GM19467 (cell line): ENCODE results near the gene PLEKHG2.

Source experiments
- ATAC-seq: cut with Tn5 transposase; IDR thresholded peaks from one replicate; pipeline ENCODE4 v1.9.1; 2021; ENCODE audit warnings: mild to moderate bottlenecking, moderate library complexity; ENCODE audit not compliant: unreplicated experiment

Gene PLEKHG2

DNA sequence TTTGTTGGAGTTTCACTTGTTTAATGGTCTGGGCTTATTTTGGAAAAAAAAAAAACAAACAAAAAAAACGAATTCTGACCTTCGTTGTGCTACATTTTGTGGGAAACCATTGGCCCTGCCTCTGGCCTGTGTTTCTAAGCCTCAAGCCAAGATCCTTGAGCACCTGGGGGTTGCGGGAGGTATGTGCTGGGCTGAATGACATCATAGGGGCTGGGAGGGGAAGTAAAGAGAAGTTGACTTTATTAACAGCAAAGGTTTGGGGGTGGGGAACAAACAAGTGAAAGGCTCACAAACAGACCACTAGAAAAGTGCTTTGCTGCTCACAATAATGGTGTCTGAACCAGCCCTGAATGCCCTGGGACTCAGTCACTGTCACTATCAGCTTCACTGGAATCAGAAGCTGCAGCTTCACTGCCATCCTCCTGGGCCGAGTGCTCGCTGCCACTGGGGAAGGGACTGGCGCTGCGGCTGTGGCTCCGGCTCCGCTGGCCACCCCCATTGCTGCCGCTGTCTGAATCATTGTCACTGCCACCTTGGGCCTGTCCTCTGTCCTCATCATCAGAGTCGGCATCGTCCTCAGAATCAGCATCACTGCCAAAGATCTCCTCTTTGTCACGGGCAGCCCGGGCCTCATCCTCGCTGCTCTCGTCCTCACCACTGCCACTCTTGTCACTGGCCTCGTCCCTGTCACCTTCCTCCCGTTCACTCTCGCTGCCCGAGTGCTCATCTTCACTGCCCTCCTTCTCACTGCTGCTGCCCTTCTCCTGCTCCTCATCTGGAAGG lies 26.6 kb upstream of the PLEKHG2 start:
- ATAC-seq: no peak

DNA sequence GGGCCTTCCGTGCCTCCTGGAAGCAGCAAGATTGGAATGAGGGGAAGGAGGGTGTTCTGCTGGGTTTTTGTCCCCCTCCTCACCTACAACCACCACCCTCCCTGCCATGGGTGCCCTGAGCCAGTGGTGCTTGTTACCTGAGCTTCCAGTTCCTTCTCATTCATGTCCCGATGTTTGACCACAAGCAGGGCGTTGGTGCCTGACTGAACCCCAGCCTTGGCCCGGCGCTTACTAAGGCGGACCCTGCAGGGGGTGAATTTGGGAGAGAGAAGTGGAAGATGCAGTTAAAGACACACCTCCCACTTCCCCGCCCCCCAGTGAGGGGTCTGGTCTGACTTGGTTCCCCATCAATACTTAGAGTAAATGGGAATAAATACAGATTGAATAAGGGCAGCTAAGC lies 25.9 kb upstream of the PLEKHG2 start:
- ATAC-seq: no peak

DNA sequence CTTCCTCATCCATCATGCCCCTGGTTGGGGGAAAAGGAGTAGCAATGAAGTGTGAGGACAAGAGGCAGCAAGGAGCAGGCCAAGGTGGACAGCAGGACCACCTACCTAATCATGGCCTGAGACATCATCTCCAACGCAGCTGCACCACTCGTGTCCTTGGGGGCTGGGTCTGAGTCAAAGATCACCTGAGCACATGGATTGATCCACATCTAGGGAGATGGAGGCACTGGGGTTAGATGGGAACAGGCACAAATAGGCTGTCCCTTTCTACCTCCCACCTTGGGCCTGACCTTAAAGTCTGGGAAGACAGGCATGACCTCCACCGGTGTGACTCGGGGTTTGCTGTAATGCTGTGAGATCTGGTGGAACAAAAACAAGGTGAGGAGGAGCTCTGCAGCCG lies 23.8 kb upstream of the PLEKHG2 start:
- ATAC-seq: no peak

DNA sequence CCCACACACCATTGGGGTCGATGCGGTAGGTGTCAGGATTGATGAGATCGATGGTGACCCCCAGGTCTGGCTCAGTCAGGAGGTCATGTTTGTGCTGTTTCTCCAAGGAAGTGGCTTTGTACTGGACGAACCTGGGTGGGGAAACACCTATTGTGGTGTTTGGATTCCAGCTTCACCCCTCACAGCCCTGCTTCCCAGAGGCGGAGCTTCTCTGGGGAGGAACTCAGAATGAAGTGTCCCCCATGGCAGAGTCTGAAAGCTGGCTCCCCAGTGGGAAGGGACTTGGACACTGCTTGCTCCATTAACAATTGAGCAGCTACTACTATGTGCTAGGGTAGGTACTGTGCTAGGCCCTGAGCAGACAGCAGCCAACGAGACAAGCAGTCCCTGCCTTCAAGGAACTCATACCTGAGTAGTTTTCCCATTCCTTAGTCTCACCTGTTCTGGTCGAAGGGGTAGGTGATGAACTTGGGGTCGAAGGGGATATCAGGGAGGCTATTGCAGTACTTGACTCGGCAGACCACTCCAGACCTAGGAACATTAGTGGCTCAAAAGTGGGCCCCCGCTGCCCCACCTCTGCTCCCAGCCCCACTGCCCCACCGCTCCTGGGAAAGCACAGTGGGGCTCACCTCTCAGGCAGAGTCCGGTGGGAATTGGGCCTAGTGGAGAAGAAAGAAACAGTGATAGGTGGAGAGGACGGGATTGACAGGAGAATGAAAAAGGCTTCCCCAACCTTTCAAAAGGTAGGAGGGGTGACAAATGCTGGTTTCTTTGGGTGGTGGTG lies 22.6 kb upstream of the PLEKHG2 start:
- no peak for ATAC-seq

DNA sequence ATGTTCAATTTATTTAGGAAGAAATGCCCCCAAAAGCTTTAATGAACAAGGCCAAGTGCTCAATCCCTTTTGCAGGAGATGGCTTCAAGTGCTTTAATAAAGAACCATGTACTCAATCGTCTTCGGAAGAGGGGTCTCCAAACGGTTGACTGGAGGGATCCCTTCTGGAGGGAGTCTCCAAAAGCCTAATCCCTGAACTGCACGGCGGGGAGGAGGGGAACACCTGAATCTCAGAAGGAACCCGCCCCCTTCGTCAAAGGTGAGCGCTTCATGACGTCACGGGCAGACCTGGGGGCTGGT lies 22.1 kb upstream of the PLEKHG2 start:
- ATAC-seq: no peak

DNA sequence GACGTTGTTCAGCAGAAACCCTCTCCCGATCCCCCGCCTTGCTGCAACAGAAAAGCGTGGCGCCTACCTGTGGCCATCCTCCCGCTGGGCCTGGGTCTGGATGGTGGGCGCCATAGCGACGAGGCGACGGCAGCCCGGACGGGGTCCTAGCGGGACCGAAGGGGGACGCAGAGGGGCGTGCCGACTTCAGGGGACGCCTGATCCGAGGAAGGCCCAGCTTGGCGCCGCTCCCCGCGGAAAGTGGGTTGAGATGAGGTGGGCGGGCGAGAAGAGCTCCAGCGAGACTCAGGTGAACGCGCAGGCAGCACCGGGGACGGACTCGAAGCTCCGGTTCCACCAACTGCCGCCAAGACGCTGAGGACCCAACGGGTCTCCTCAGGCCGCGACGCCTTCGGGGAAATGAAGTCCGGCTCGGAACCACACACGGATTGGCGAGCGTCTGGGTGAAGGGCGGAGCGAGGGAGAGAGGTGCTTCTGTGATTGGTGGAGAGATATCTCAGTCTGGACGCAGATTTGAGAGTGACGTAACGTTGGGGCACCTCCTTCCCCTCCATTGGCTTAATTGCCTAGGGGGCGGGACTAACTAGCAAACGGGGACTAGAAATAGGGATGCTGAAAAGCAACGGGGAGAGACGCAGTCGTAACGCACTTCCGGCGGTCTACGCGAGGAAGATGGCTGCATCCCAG lies 21.6 kb upstream of the PLEKHG2 start, which contains the start of the genes MED29 and PAF1:
Gene MED29, plus strand, starts transcription at position 628 of the 687 bp plus-strand sequence. Its CDS starts 45 bp downstream, at position 673.
Gene PAF1, minus strand, starts transcription at position 356 of the 687 bp plus-strand sequence. Its CDS starts 242 bp downstream, at position 114.
- ATAC-seq: peak; percentile 85

DNA sequence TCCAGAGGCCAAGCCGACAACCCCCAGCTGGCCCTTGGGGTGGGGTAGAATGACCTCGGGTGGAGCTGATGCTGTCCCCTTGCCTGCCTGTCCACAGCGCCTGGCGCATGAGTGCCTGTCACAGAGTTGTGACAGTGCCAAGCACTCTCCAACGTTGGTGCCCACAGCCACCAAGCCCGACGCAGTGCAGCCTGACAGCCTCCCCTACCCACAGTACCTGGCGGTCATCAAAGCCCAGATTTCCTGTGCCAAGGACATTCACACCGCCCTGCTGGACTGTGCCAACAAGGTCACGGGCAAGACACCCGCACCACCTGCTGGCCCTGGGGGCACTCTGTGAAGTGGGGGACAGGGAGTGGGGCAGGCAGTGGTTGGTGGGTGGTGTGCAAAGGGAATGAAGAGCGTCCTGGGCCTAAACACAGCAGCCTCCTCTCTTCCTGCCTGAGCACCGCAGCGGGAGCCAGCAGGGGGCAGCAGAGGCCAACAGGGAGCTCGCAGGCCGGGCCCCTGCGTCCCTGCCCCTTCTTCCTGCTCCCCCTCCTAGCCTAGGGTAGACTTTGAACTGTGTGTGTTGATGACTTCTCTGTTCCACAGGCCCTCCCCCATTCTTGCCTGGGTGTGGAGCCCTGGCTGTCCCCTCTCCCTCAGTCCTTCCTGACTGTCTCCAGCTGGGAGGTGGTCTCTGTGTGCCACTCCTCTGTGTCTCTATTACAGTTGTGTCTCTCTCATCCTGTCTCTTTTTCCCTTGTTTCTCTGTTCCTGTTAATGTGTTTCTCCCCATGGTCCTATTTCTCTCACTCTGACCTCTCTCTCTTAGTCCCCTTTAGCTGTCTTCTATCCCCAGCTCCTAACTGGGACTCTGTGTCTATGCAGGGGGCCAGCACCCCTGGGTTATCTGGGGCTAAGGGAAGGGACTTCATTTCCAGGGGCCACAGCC lies 14.8 kb upstream of the PLEKHG2 start:
- ATAC-seq: no peak

DNA sequence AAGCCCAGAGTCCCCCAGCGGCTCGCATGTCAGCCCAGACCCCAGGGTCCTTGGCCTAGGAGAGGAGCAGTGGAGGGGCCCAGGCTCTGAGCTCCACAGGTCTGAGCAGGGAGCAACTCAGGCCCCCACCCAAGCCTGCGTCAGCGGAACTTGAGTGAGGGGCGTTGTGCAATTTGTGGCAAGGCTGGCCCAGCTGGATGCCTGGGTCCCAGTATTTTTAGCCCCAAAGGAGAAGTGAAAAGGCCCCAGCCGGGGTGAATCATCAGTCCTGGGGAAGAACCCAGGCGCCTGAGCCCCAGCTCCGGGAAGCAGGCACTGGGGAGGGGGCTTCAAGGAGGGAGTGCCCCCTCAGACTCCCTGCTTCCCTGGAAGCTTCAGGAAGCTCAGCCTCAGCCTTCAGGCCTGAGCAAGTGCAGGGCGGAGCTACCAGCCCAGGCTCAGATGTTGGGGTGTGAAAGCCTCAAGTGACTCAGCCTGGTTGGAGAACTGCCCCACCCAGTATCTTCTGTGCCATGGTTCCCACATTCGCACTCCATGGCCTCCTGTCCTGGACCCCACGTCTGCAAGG lies 14.1 kb upstream of the PLEKHG2 start:
- ATAC-seq: no peak

DNA sequence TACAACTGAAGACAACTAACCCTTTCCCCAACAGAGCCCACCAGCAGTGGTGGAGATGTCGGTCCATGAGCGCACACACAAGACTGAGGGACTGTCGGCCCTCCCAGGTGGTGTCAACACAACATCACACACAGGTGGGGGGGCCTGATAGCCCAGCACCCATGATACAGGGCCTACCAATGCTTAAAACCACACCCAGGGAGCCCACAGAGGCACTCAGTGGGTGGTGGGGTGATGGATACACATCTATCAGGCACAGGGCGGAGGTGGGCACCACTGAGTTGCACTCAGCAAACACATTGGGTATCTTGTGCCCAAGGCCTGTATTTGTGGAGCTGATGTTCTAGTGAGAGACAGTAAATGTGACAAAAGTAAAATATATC lies 12.8 kb upstream of the PLEKHG2 start:
- no peak for ATAC-seq

DNA sequence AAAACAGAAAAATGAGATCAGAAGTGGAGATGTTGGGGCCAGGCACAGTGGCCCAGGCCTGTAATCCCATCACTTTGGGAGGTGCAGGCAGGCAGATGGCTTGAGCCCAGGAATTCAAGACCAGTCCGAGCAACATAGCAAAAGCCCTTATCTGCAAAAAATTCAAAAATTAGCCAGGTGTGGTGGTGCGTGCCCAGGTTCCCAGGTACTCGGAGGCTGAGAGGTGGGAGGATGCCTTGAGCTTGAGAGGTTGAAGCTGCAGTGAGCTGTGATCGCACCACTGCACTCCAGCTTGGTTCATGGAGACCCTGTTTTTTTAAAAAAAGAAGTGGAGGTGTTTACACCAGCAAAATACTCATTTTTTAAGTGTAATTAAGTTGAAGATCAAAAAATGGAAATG lies 12.4 kb upstream of the PLEKHG2 start:
- no peak for ATAC-seq

DNA sequence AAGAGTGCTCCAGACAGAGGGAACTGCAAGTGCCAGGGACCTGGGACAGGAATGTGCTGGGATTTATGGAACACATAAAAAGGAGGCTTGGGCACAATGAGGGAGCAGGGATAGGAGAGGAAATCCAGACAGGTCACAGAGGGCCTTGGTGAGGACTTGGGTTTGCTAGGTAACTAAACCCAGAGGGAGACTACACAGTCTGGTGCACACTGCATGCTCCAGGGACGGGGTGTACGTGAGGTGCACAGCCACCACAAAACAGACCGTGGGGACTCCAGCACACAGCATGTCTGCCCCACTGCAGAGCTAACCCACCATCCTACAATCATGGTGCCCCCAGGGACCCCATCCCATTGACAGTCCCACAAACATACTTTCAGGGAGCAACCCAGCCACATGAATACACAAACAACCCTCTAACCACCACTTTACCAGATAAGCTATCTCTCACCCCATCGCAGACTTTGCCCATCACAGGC lies 11.4 kb upstream of the PLEKHG2 start:
- ATAC-seq: no peak

DNA sequence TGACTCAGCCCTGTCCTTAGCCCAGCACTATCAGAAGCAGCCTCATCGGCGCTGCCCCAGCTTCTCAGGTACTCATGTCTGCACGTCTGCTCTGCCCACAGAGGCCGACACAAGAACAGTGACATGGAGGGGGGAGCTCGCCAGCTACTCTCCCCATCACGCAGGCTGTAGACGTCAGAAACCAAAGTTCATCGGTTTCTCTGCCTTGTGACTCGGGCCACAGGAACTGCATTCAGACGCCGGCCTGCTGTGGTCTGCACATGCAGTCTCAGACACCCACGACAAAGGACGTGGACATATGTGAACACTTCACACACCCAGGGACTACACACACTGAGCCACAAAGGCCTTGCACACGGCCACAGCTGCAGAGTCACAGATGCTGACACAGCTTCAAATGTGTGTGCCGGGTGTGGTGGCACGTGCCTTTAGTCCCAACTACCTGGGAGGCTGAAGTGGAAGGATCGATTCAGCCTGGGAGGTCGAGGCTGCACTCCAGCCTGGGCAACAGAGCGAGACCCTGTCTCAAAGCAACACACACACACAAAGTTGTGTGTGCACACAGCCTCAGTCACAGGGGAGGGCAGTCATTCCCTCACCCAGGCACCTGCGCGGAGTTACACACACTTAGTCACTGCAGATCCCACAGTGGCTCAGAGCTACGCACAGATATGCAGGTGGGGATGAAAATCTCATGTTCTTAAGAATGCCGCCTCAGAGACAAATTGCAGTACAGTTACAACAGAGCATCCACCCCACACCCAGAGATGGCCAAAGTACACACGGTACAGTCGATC lies 10.7 kb upstream of the PLEKHG2 start:
- no peak for ATAC-seq

DNA sequence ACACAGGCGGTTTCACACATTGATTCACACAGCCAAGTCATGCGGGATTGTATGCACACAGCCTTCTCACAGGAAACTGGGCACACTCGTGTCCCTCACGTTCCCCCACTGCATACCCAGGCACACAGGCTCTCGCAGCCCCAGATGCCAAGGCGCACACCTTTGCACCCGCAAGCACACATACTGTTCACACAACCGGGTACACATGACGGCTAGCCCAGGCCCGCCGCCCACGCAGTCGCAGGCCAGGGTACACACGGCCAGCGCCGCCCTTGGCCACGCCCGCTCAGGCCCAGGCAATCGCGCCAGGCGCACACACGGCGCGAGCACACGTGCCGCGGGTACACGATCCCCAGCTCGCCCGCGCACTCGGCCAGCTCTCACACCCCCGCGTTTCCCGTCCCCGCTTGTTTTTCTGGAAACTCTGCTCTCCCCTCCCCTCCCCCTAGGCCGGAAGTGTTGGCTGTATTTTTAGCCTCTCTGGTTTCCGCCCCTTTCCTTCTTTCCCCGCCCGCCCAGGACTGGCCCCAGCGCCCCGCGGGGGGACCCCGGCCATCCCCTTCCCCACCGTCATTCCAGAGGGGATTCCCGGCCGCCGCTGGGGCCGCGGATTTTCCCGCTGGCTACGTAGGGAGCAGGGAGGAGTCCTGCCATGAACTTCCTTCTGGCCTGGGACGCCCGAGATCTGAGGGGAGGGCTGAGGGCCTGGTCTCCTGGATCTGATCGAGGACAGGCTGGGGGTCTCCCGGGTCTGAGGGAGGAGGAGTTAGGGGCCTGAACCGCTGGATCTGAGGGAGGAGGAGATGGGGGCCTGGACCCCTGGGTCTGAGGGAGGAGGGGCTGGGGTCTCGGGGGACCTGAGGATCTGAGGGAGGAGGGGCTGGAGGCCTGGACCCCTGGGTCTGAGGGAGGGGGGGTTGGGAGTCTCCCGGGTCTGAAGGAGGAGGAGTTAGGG lies 9.8 kb upstream of the PLEKHG2 start:
- ATAC-seq: peak; percentile 24

DNA sequence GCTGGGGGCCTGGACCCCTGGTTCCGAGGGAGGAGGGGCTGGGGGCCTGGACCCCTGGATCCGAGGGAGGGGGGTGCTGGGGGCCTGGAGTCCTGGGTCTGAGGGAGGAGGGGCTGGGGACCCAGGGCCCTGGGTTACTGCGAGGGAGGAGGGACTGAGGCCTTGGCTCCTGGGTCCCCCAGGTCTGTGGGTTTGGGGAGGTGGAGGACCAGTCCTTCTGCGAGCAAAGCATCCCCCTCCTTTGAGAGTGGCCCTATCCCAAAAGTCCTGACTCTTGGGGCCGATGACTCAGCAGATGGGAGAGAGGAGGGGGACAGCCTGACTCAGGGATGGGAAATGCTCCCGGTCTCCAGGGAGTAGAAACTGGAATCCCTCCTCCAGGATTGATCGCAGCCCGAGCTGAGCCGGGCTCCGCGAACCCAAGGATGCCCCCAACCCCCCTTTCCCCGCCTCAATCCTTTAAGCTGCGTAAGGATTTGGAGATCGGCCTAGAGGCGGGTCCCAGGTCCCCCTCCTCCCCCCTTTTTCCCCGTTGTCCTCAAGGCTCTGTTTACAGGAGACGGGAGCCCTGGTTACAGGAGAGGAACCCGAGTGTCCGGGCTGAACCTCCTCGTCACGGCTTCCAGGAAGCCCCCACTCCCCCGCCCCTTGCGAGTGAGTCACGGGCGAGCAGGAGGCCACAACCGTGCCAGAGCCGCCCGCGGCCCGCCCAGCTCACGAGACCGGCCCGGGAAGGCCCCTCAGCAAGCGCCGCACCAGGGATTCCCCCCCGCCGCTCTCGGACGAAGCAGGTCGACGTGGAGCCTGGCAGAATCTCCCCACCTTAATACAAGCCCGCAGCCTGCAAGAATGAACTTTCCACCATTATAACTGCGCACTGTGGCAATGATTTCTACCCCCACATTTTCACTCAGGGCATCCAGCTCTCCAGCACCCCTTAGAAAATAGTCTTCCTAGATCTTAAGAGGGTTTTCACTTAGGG lies 8.8 kb upstream of the PLEKHG2 start:
- ATAC-seq: peak; percentile 25

DNA sequence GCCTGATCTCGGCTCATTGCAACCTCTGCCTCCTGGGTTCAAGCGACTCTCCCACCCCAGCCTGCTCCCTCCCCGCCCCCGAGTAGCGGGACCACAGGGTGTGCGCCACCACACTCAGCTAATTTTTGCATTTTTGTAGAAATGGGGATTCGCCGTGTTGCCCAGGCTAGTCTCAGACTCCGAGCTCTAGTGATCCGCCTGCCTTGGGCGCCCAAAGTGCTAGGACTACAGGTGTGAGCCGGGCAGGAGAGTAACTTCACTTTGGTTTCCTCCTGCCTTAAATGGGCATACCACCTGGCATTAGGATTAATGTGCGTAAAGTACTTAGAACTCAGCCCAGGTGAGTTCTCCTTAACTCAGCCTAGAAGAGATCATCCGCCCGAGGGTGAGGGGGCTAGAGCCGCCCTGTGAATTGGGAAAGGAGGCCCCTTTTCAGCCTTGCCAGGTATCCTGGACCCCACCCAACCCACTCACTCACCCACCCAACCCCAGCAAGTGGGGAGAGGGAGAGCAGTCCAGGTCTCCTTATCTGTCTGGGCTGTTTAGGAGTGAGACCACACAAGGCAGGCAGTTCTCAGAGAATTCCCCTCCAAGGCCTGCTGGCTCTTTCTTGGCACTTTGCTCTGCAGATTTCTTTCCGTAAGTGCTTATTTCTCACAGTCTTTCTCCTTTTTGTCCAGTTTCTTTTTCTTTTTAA lies 7.1 kb upstream of the PLEKHG2 start:
- ATAC-seq: no peak

DNA sequence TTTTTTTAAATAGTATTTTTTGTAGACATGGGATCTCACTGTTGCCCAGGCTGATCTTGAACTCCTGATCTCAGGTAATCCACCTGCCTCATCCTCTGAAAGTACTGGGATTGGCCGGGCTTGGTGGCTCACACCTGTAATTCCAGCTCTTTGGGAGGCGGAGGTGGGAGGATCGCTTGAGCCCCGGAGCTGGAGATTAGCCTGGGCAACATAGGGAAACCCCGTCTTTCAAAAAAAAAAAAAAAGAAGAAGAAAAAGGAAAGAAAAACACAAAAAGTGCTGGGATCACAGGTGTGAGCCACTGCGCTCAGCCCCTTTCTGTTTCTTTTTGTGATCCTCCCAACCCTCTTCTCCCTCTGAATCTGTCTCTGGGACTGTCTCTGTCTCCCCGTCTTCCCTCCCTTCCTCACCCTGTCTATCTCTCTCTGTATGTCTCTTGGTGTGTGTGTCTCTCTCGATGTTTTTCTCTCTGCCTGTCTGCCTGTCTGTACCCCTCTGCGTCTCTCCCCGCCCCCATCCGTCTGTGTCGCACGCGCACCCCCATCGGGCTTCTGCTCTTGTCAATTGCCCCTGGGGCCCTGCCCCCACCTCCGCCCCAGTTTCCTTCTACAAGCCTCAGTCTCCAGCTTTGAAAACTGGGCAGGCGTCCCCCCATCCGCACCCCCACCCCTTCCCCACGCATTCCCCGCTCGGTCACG lies 6.4 kb upstream of the PLEKHG2 start:
- no peak for ATAC-seq
